Measurements from ENCODE around the gene CBARP. TPM values are rescaled to one million over a fixed set of nuclear protein-coding genes. Genes with fewer than 3 reads are reported as not detected.
A peak's percentile ranks its signal among the peaks of the same experiment; 100 is the strongest.

CBARP gene
- total and polyA plus RNA-seq, 2 of the 13 experiments (the other 11 are each of a cell fraction or from before 2014, with no cell fraction given): 1.2 to 1.4 TPM

DNA sequence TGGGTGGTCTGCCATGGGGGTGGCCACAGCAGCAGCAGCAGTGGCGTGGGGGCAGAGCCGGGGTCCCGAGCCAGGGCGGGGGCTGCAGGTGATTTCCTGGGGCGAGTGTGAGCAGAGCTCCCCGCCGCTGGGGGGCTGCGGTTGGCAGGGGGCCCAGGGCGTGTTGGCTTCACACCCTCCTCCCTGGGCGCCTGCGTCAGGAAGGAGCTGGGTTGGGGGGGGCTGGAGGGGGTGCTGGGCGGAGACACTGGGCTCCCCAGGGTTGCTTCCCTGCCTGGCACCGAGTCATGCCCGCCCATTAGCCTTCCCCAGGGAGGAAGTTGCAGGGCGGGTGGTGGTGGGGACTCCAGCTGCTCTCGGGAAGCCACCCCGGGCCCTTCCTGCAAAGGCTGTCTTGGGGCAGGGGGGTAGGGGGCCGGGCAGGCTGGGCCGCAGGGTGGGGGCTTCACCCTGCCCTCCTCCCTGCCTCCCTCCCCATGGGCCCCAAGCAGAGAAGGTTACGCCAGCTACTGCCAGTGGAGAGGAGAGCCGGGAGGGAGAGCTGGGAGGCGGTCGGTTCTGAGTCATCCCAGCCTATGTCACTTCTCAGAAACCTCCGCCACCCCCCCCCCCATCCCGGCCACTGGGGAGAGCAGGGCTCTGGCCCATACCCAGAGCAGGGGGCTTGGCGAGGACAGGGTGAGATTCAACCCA lies 15.2 kb upstream of the CBARP start:
- DNase-seq (ENCODE audit: low spot score) (peak; percentile 82), ATAC-seq (peak; percentile 26), FAIRE-seq (no peak)
- H3K27me3 ChIP-seq (ENCODE audit: control insufficient read depth in 1 of 2, insufficient read depth in 2 of 2, low read length in 2 of 2): no peaks in the 10 kb centered on the region; a peak in 1 of 5 replicates
- peaks cover 35% of the 10 kb centered on the region for H3K79me2 ChIP-seq (ENCODE audit: insufficient read depth, low read length)
- CTCF ChIA-PET (ENCODE audit: low intra/inter-chr PET ratio, low total read pairs): no interaction called here
- POLR2A ChIA-PET: interaction anchor here (0.9 to 13.7 kb wide), 10 partner anchors 9 to 155 kb away, joined by 3 to 668 read pairs (median 6); partner anchors contain the start of genes ATP5F1D, CIRBP, EFNA2 and FAM174C
- H2AFZ ChIP-seq (ENCODE audit: low read length): no peak overlapping the region
- 6% methylated on average over 6 of the region's 26 CpGs for WGBS (ENCODE audit: low lambda C conversion rate)
- peaks cover 49% of the 10 kb centered on the region for H3K4me1 ChIP-seq (ENCODE audit: insufficient read depth, low read length)
- in situ Hi-C loops (cut with HindIII; ENCODE audit: extremely low pct_ligation_motif_present, low pct_unique_long_range_greater_than_20kb): no loop called here
- peak overlapping the region; percentile 87 for H3K4me2 ChIP-seq (ENCODE audit: low read depth, low read length)
- intact Hi-C loops (cut with micrococcal nuclease; ENCODE audit: unreplicated experiment): no loop called here
- H3K36me3 ChIP-seq (replicated peaks in 1 of 2; ENCODE audit: control insufficient read depth in 1 of 2, insufficient read depth in 2 of 2, low read length in 2 of 2): peaks cover 20 to 43% of the 10 kb centered on the region in 2 experiments
- peak overlapping the region; percentile 94 for H3K27ac ChIP-seq (ENCODE audit: extremely low read length, insufficient read depth, low read length)
- H4K20me1 ChIP-seq (ENCODE audit: insufficient read depth, low read length): peaks cover 55% of the 10 kb centered on the region; the same call in 1 of the 2 replicates
- no peaks in the 10 kb centered on the region for H3K9me3 ChIP-seq (ENCODE audit: low read length)
- no TSS peak for BruUV-seq (replicated peaks)
- H3K4me3 ChIP-seq (replicated peaks in 1 of 3; ENCODE audit: insufficient read depth in 1 of 3, low read depth in 2 of 3, low read length in 3 of 3): peak overlapping the region; percentile 86 to 90 (median 88)
- H3K9ac ChIP-seq (ENCODE audit: insufficient read depth, low read depth, low read length): peak overlapping the region; percentile 92
- TF ChIP-seq SPEN (CRISPR knock-in tag; IDR thresholded peaks at IDR 0.05; ENCODE audit: low read depth) (0 out of 2 replicates have a peak, but pooled peaks have one; percentile 8), ZFX (CRISPR knock-in tag; IDR thresholded peaks at IDR 0.05; ENCODE audit: low read depth) (peak; percentile 26; the same call in 1 of the 2 replicates), FOSL2 (CRISPR knock-in tag; IDR thresholded peaks at IDR 0.05) (peak; percentile 85), U2AF1 (optimal IDR thresholded peaks at IDR 0.05; ENCODE audit: low read depth, low read length) (peak; percentile 5), FOSL1 (CRISPR knock-in tag; IDR thresholded peaks at IDR 0.05; ENCODE audit: borderline replicate concordance) (peak; percentile 40; the same call in 1 of the 2 replicates), KLF6 (CRISPR knock-in tag; IDR thresholded peaks at IDR 0.05) (peak; percentile 49; the same call in 1 of the 2 replicates), NR2F1 (CRISPR knock-in tag; IDR thresholded peaks at IDR 0.05) (peak in 1 of 2 experiments; percentile 8; a peak in 1 of 4 replicates), ZNF589 (CRISPR knock-in tag; conservative IDR thresholded peaks at IDR 0.05) (peak; percentile 26; the same call in 1 of the 2 replicates), SRSF1 (optimal IDR thresholded peaks at IDR 0.05; ENCODE audit: low read depth, low read length) (peak; percentile 13), ZNF572 (CRISPR knock-in tag; IDR thresholded peaks at IDR 0.05) (no peak), KMT2B (CRISPR knock-in tag; IDR thresholded peaks at IDR 0.05) (no peak), SAP130 (CRISPR knock-in tag; IDR thresholded peaks at IDR 0.05; ENCODE audit: low read depth) (0 out of 2 replicates have a peak, but pooled peaks have one; percentile 48), EP300 (IDR thresholded peaks at IDR 0.05; ENCODE audit: low read depth in 2 of 2, low read length in 2 of 2) (no peak), EP300 (CRISPR knock-in tag; IDR thresholded peaks at IDR 0.05; ENCODE audit: borderline replicate concordance) (no peak), GABPB1 (CRISPR knock-in tag; IDR thresholded peaks at IDR 0.05) (peak; percentile 42; the same call in 1 of the 2 replicates), PCBP1 (IDR thresholded peaks at IDR 0.05; ENCODE audit: borderline replicate concordance, low read depth, low read length) (0 out of 2 replicates have a peak, but pooled peaks have one; percentile 13), ZSCAN29 (CRISPR knock-in tag; conservative IDR thresholded peaks at IDR 0.05) (no peak), HDAC1 (CRISPR knock-in tag; IDR thresholded peaks at IDR 0.05) (peak; percentile 7; the same call in 1 of the 2 replicates), ZNF263 (CRISPR knock-in tag; IDR thresholded peaks at IDR 0.05) (peak; percentile 28; the same call in 1 of the 2 replicates)
- TF ChIP-seq, protein P1, sequence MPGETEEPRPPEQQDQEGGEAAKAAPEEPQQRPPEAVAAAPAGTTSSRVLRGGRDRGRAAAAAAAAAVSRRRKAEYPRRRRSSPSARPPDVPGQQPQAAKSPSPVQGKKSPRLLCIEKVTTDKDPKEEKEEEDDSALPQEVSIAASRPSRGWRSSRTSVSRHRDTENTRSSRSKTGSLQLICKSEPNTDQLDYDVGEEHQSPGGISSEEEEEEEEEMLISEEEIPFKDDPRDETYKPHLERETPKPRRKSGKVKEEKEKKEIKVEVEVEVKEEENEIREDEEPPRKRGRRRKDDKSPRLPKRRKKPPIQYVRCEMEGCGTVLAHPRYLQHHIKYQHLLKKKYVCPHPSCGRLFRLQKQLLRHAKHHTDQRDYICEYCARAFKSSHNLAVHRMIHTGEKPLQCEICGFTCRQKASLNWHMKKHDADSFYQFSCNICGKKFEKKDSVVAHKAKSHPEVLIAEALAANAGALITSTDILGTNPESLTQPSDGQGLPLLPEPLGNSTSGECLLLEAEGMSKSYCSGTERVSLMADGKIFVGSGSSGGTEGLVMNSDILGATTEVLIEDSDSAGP (CRISPR knock-in tag; IDR thresholded peaks at IDR 0.05; ENCODE audit: borderline replicate concordance): 0 out of 2 replicates have a peak, but pooled peaks have one; percentile 3
- TF ChIP-seq, protein P2, sequence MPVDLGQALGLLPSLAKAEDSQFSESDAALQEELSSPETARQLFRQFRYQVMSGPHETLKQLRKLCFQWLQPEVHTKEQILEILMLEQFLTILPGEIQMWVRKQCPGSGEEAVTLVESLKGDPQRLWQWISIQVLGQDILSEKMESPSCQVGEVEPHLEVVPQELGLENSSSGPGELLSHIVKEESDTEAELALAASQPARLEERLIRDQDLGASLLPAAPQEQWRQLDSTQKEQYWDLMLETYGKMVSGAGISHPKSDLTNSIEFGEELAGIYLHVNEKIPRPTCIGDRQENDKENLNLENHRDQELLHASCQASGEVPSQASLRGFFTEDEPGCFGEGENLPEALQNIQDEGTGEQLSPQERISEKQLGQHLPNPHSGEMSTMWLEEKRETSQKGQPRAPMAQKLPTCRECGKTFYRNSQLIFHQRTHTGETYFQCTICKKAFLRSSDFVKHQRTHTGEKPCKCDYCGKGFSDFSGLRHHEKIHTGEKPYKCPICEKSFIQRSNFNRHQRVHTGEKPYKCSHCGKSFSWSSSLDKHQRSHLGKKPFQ (CRISPR knock-in tag; IDR thresholded peaks at IDR 0.05; ENCODE audit: insufficient replicate concordance): peak; percentile 14
